Measurements from ENCODE around the gene UROC1.

UROC1 gene

GRCh38 chr3:126542340-126543241, 25.0 kb upstream of the UROC1 start:
- no peaks in the 10 kb centered on the region for H3K79me2 ChIP-seq (ENCODE audit: low read length)
- H3K9me3 ChIP-seq (replicated peaks; ENCODE audit: insufficient read depth, low read length), result no peaks in the 10 kb centered on the region
- H3K36me3 ChIP-seq (replicated peaks; ENCODE audit: insufficient read depth, low read length), result no peaks in the 10 kb centered on the region
- H3K9ac ChIP-seq (ENCODE audit: low read length), result no peak overlapping the region
- no peak overlapping the region for H3K4me2 ChIP-seq (ENCODE audit: low read depth, low read length)
- no peaks in the 10 kb centered on the region for H3K4me1 ChIP-seq (ENCODE audit: low read length)
- no peak overlapping the region for H3K4me3 ChIP-seq (ENCODE audit: low read length)
- H3K9me2 ChIP-seq (replicated peaks; ENCODE audit: insufficient read depth, low read length), result no peaks in the 10 kb centered on the region
- no peak overlapping the region for H3K27ac ChIP-seq (ENCODE audit: low read length)
- H2AFZ ChIP-seq (ENCODE audit: low read length), result no peak overlapping the region
- H3F3A ChIP-seq (ENCODE audit: insufficient read depth, low read length), result no peaks in the 10 kb centered on the region
- no peaks in the 10 kb centered on the region for H4K20me1 ChIP-seq (ENCODE audit: insufficient read depth, low read length)
- TF ChIP-seq CTCF (IDR thresholded peaks at IDR 0.05; ENCODE audit: low read length) (no peak), EZH2phosphoT487 (IDR thresholded peaks at IDR 0.05; ENCODE audit: low read length) (no peak), EZH2 (optimal IDR thresholded peaks at IDR 0.05; ENCODE audit: low read depth, low read length) (no peak)
- H3K27me3 ChIP-seq (replicated peaks; ENCODE audit: insufficient read depth, low read length), result peaks cover 18% of the 10 kb centered on the region; the same call in 1 of the 2 replicates
- DNase-seq, result no peak

GRCh38 chr3:126541628-126542339, 24.2 kb upstream of the UROC1 start:
- no peaks in the 10 kb centered on the region for H3K9me3 ChIP-seq (replicated peaks; ENCODE audit: insufficient read depth, low read length)
- no peak for TF ChIP-seq EZH2phosphoT487 (IDR thresholded peaks at IDR 0.05; ENCODE audit: low read length)
- TF ChIP-seq EZH2 (optimal IDR thresholded peaks at IDR 0.05; ENCODE audit: low read depth, low read length), result no peak
- TF ChIP-seq CTCF (IDR thresholded peaks at IDR 0.05; ENCODE audit: low read length), result no peak
- no peak overlapping the region for H3K4me2 ChIP-seq (ENCODE audit: low read depth, low read length)
- H3K36me3 ChIP-seq (replicated peaks; ENCODE audit: insufficient read depth, low read length), result no peaks in the 10 kb centered on the region
- H3K9me2 ChIP-seq (replicated peaks; ENCODE audit: insufficient read depth, low read length), result no peaks in the 10 kb centered on the region
- peaks cover 13% of the 10 kb centered on the region; the same call in 1 of the 2 replicates for H3K27me3 ChIP-seq (replicated peaks; ENCODE audit: insufficient read depth, low read length)
- no peaks in the 10 kb centered on the region for H3F3A ChIP-seq (ENCODE audit: insufficient read depth, low read length)
- H3K27ac ChIP-seq (ENCODE audit: low read length), result no peak overlapping the region
- H3K4me1 ChIP-seq (ENCODE audit: low read length), result no peaks in the 10 kb centered on the region
- no peak for DNase-seq
- no peaks in the 10 kb centered on the region for H4K20me1 ChIP-seq (ENCODE audit: insufficient read depth, low read length)
- H2AFZ ChIP-seq (ENCODE audit: low read length), result no peak overlapping the region
- H3K9ac ChIP-seq (ENCODE audit: low read length), result no peak overlapping the region
- H3K79me2 ChIP-seq (ENCODE audit: low read length), result no peaks in the 10 kb centered on the region
- H3K4me3 ChIP-seq (ENCODE audit: low read length), result no peak overlapping the region

GRCh38 chr3:126540951-126541627, 23.5 kb upstream of the UROC1 start:
- Histone ChIP-seq H3K79me2 (ENCODE audit: low read length) (no peaks in the 10 kb centered on the region), H3K9me2 (replicated peaks; ENCODE audit: insufficient read depth, low read length) (no peaks in the 10 kb centered on the region), H3K9me3 (replicated peaks; ENCODE audit: insufficient read depth, low read length) (no peaks in the 10 kb centered on the region), H3K27ac (ENCODE audit: low read length) (no peak overlapping the region), H3K4me2 (ENCODE audit: low read depth, low read length) (no peak overlapping the region), H3K4me1 (ENCODE audit: low read length) (no peaks in the 10 kb centered on the region), H3K36me3 (replicated peaks; ENCODE audit: insufficient read depth, low read length) (no peaks in the 10 kb centered on the region), H3F3A (ENCODE audit: insufficient read depth, low read length) (no peaks in the 10 kb centered on the region), H3K9ac (ENCODE audit: low read length) (no peak overlapping the region), H3K27me3 (replicated peaks; ENCODE audit: insufficient read depth, low read length) (peaks cover 18% of the 10 kb centered on the region), H4K20me1 (ENCODE audit: insufficient read depth, low read length) (no peaks in the 10 kb centered on the region), H3K4me3 (ENCODE audit: low read length) (no peak overlapping the region), H2AFZ (ENCODE audit: low read length) (no peak overlapping the region)
- DNase-seq, result no peak
- no peak for TF ChIP-seq EZH2phosphoT487 (IDR thresholded peaks at IDR 0.05; ENCODE audit: low read length)
- TF ChIP-seq CTCF (IDR thresholded peaks at IDR 0.05; ENCODE audit: low read length), result no peak
- no peak for TF ChIP-seq EZH2 (optimal IDR thresholded peaks at IDR 0.05; ENCODE audit: low read depth, low read length)
